ENCODE results near the gene MAP4K4.
A peak's percentile ranks its signal among the peaks of the same experiment; 100 is the strongest.

The MAP4K4 gene

DNA sequence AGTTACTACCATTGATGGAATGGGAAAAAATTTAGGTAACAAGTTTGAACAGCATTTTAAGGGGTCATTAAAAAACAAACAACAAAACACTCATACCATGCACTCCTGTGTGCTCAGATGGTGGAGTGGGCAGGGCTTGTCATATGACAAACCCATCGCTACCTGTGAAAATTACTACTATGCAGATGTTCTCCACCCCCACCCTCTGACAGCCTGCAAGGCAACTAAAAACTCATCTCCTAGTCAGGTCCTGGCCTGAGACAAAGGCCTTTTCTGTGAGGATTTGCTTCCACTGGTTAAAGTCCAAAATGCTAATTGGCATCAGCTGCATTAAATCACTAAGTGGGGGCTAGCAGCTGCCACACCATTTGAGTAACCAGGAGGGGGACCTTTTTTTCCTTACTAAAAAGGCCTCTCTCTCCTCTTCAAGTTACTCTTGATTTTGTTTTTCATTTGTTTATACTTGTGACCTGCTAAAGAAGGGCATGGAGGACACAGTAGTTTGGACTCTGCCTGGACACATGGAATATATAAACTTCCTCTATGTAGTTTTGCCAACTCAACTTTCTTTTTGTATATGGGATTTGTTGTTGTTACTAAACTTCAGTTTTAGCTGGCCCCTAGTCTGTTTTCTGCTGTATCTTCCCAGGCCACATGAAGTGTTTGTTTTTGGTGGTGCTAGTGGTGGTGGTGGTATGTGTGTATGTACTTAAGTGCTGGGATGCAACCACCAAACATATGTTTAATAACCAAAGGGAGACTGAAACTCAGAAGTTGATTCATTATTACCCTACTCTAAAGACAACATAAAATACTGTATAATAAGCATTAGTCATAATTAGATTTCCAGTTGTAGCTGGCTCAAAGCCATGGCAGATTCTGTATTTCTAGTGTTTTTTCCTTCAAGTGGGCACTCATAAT is 121.3 kb downstream of the MAP4K4 start:
- DNase-seq: peak; percentile 54

DNA sequence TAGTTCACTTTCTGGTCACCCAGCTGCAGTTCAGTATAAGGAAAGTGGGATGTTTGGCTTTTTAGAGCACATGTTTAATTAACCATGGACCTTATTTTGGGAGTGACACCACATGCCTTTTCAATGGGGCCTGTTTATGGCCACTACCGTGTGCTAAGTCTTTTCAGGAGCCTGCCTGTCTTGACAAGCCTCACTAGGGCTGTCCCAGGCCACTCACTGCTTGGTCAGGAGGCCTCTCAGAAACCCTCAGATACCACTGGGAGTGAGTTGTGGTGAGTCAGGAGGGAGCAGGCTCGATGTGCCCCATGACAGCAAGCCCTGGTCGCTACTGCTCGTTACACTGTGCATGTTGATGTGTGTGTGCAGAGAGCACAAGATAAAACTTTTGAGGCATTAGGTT is 123.0 kb downstream of the MAP4K4 start:
- no peak for DNase-seq

DNA sequence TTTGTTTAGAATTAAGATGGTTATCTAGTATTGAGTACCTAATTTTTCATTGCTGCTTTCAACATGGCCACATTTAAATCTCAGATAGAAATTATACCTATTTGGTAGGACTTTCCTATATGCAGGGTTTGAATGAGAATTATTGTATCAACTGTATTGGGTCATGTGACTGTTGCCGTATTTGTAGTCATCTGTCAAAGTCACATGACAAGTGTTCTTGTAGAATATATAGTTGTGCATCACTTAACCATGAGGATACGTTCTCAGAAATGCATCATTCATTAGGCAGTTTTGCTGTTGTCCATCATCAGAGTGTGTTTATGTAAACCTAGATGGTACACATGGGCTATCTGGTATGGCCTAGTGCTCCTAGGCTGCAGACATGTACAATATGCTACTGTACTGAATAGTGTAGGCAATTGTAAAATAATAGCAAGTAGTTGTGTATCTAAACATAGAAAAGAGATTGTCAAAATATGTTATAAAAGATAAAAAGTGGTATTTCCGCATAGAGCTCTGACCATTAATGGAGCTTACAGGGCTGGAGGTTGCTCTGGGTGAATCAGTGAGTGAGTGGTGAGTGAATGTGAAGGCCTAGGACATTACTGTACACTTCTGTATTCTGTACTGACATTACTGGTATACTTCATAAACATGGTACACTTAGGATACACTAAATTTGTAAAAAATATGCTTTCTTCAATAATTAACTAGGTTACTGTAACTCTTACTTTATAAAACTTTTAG is 123.7 kb downstream of the MAP4K4 start:
- no peak for DNase-seq

DNA sequence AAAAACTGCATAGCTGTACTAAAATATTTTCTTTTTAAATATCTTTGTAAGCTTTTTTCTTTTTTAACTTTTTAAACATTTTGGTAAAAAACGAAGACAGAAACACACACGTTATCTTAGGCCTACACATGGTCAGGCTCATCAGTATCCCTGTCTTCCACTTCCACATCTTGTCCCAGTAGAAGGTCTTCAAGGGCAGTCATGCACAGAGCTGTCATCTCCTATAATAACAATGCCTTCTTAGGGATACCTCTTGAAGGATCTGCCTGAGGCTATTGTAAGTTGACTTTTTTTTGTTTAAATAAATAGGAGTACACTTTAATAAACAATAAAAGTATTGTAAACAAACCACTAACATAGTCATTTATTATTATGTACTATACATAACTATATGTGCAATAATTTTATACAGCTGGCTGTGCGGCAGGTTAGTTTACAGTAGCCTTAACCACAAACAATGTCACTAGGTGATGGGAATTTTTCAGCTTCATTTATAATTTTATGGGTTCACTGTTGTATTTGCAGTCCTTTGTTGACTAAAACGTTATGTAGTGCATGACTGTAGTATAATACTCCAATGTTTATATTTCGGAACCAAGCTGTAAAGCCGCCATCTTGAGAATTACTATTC is 124.4 kb downstream of the MAP4K4 start:
- DNase-seq: no peak

DNA sequence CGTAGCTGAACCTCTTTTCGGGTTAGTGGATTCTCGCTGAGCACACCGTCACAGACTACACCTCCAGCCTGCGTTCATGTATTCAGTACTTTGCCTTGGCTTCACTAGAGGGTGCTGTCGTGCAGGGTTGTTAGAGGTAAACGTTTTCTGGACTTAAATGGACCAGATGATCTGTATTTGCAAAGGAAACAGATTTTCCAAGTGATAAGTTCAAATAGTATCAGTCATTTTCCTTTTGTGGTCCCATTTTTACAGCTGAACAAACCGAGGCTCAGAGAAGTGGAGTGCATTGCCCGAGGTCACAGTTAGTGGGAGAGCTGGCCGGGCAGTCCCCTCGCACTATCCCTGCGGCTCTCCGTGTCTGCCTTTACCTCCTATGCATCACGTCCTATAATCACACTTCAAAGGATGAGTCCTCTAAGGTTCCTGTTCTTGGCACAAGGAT is 125.9 kb downstream of the MAP4K4 start:
- peak; percentile 68 for DNase-seq

DNA sequence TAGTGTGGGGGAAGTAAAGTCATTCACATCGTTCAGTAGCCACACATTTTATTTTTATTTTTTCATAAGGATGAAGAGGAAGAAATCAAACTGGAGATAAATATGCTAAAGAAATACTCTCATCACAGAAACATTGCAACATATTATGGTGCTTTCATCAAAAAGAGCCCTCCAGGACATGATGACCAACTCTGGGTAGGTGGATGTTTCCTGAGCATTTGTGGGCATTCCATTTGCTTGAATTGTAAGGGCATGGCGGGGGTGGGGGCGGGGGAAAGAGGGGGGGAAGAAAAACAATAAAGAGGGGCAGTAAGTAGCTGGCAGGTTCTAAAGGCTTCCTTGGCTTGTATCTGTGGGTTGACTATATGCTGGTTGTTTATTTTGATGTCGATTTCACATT is 126.4 kb downstream of the MAP4K4 start:
- DNase-seq: no peak

DNA sequence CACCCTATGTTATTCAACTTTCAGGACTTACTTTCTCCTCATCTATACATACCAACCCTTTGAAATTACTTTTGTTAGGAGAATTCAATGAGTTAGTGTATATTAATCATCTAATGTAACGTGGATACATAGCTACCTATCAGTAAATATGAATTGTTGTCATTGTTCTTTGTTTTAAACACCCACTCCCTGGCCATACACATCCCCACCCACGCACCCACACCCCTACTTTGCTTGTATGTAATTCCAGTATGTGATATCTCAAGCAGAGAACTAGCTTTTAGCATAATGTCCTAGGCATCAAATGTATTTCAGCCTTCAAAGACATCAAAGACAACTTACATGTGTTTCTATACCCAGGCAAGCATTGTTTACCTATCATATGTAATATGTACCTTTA is 129.2 kb downstream of the MAP4K4 start:
- no peak for DNase-seq

DNA sequence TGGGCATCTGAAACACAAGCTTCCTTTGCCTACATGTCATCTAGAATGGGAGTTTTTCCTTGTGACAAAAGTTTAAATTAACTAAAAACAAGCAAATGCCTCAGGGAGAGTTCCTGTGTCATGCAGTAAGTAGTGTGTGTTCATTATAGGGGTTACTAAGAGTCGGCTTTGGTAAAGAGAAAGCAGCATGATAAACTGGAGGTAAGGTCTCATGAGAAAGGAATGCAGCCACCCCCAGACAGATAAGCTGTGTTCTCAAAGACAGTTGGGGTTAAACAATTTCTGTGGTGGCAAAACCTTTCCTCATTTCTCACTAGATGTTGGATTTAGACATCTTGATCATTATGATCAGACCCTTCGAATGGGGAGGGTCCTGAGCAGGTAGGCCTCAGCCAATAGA is 129.7 kb downstream of the MAP4K4 start:
- DNase-seq: no peak

GRCh38 chr2:101828257-101828656 is 130.8 kb downstream of the MAP4K4 start:
- no peak for DNase-seq

- no peak for DNase-seq
Observed at GRCh38 chr2:101828673-101829334, 131.3 kb downstream of the MAP4K4 start.

GRCh38 chr2:101829429-101829828 is 131.9 kb downstream of the MAP4K4 start:
- DNase-seq: no peak

- DNase-seq: no peak
Observed at GRCh38 chr2:101830146-101830545, 132.6 kb downstream of the MAP4K4 start.

DNA sequence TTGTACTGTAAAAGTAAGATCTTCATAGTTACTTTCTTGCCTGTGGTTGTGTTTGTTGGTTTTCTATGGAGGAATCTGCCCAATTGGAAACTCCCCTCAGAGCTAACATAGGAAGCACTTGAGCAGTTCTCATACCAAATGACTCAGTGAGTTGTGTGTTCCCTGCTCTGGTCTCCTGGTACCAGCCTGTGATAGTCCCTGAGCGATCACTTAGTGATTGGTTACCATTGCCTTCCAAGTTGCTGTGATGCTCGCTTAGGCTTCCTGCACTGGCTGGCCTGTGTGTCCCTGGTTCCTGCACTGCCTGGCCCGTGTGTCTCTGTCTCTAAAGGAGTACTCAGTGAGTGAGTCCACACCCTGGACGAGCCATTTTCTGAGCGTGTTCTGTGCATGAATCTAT is 133.0 kb downstream of the MAP4K4 start:
- DNase-seq: no peak

GRCh38 chr2:101831351-101831865 is 133.9 kb downstream of the MAP4K4 start:
- peak; percentile 87 for DNase-seq

DNA sequence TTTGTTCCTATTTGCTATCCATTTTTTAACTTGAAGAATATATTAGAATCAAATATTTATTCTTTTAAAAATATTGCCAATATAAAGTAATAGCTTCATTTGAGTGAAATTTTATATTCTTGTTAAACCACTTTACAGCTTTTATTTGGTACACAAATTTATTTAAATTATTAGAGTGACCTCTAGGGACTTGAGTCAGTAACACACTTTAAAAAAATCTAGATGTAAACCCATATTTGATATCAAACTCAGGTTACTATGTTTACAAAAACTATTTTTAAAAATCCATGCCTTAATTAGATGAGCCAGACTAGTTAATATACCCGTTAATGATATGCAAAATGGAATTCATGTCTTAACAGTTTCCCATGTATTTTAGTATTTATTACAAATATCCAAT is 134.6 kb downstream of the MAP4K4 start:
- peak; percentile 24 for DNase-seq

- no peak for DNase-seq
Observed at GRCh38 chr2:101833890-101834523, 136.5 kb downstream of the MAP4K4 start.

- no peak for DNase-seq
Observed at GRCh38 chr2:101837354-101837753, 139.8 kb downstream of the MAP4K4 start.

- no peak for DNase-seq
Observed at GRCh38 chr2:101841679-101842327, 144.3 kb downstream of the MAP4K4 start.

GRCh38 chr2:101842471-101842870 is 145.0 kb downstream of the MAP4K4 start:
- no peak for DNase-seq

DNA sequence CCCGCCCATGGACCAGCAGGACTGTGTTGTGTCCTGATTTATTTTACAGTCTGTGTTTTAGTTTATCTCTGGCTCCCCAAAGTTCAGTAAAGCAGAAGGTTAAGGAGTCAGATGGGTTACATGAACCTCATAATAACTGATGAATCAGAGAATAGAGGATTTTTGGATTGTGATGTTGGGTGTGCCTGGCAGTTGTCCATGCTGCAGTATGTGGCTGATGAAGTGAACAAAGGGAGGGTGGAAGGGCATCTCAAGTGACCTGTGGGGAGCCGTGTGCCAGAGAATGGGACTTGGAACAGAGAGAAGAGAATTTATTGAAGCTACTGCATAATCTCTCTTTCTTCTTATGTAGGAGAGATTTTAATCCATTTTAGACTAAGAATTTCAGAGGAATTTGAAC is 145.5 kb downstream of the MAP4K4 start:
- no peak for DNase-seq

DNA sequence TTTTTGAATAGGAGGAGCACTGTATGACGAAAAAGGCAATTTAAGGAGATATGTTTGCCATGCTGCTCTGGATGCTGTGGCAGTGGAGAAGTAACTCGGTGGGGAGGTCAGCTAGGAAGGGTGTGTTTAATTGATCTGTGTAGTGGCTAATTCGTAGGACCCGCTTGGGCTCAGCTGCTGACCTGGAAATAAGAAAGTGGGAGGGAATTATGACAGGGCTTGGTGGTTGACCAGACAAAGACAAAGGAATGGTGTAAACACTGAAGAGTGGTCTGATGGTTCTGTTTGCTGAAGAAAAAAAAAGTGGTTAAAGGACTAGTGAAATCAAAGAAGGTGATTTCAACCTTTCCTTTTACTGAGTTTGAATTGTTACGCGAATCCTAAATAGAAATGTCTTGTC is 146.0 kb downstream of the MAP4K4 start:
- DNase-seq: peak; percentile 89
